Measurements from ENCODE around the gene FCRL4. TPM values are rescaled to one million over a fixed set of nuclear protein-coding genes. Genes with fewer than 3 reads are reported as not detected.

FCRL4 gene
- total and polyA plus RNA-seq, 2 donors (not counting 3 experiments of a cell fraction or from before 2014, with no cell fraction given) = not detected

DNA sequence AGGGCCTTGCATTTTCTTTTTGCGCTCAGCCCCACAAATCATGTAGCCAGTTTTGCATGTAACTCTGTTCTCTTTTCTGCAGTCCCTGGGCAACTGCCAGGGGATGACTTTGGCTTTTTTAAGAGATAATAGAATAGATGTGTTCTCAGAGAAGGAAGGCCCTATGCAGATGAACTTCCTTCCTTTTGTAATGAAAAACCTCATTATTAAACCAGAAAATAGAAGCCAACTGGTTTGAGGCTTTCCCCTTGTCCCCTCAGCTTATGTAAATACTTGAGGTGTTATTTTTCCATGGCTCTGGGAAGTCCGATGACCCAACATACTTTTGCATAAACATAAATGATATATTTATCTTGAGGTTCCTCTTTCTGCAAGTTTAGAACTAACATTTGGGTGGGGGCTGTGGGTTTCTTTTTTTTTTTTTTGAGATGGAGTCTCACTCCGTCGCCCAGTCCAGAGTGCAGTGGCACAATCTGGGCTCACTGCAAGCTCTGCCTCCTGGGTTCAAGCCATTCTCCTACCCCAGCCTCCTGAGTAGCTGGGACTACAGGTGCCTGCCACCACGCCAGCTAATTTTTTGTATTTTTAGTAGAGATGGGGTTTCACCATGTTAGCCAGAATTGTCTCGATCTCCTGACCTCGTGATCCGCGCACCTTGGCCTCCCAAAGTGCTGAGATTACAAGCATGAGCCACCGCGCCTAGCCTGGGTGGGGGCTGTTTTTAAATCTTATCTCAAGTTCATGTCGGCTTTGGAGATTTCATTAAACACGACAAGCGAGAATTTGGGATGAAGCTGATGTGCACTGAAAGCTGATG lies 31.2 kb downstream of the FCRL4 start:
- no peak overlapping the region for H3K4me2 ChIP-seq (ENCODE audit: insufficient read depth, low read length)
- FAIRE-seq (no peak), DNase-seq (ENCODE audit: low read depth, low spot score) (no peak)
- CTCF ChIA-PET = interaction anchor here (3.7 to 7.1 kb wide), 2 partner anchors 14 kb away, joined by 31 to 47 read pairs; no protein-coding TSS in a partner anchor
- H3K9ac ChIP-seq (replicated peaks; ENCODE audit: extremely low read depth, insufficient read depth, low read length) = no peak overlapping the region
- no peak overlapping the region for H3K27ac ChIP-seq (ENCODE audit: insufficient read depth, low read depth, low read length)
- dilution Hi-C loops (cut with MboI; ENCODE audit: extremely low pct_ligation_motif_present, low sequenced_read_pairs) (no loop called here), intact Hi-C loops (cut with micrococcal nuclease) (no loop called here)
- H2AFZ ChIP-seq (ENCODE audit: low read depth, low read length) = no peak overlapping the region
- H3K9me1 ChIP-seq (replicated peaks; ENCODE audit: control insufficient read depth, extremely low read depth, insufficient read depth, low read length) = no peaks in the 10 kb centered on the region
- no peaks in the 10 kb centered on the region for H3K9me3 ChIP-seq (replicated peaks; ENCODE audit: control insufficient read depth, insufficient read depth, low read length)
- no peaks in the 10 kb centered on the region for H4K20me1 ChIP-seq (replicated peaks; ENCODE audit: control insufficient read depth, extremely low read depth, insufficient read depth, low read length)
- H3K4me1 ChIP-seq (ENCODE audit: control insufficient read depth, extremely low read depth, insufficient read depth, low read length) = no peaks in the 10 kb centered on the region
- no peaks in the 10 kb centered on the region for H3K79me2 ChIP-seq (ENCODE audit: control insufficient read depth, insufficient read depth, low read length)
- TF ChIP-seq POLR2AphosphoS5 (IDR thresholded peaks at IDR 0.05; ENCODE audit: insufficient read depth, low read depth, low read length) (no peak), MYC (IDR thresholded peaks at IDR 0.05; ENCODE audit: low read depth, low read length) (no peak), POLR2A (IDR thresholded peaks at IDR 0.05; ENCODE audit: low read depth, low read length) (no peak), FOS (IDR thresholded peaks at IDR 0.05; ENCODE audit: borderline replicate concordance, insufficient read depth, low read length) (no peak), GATA2 (IDR thresholded peaks at IDR 0.05; ENCODE audit: insufficient read depth, insufficient read length, low read depth, low read length) (no peak)
- TF ChIP-seq, protein P1, sequence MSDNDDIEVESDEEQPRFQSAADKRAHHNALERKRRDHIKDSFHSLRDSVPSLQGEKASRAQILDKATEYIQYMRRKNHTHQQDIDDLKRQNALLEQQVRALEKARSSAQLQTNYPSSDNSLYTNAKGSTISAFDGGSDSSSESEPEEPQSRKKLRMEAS (IDR thresholded peaks at IDR 0.05; ENCODE audit: insufficient read depth, insufficient read length) = no peak
- no peaks in the 10 kb centered on the region for H3K36me3 ChIP-seq (ENCODE audit: control insufficient read depth in 2 of 2, extremely low read depth in 1 of 2, insufficient read depth in 2 of 2, low read length in 2 of 2)
- no peak overlapping the region for H3K4me3 ChIP-seq (replicated peaks in 1 of 3; ENCODE audit: insufficient read depth in 1 of 3, low read depth in 1 of 3, low read length in 3 of 3)
- POLR2A ChIA-PET = no interaction called here
- H3K27me3 ChIP-seq (ENCODE audit: control insufficient read depth in 2 of 2, insufficient read depth in 2 of 2, low read length in 2 of 2) = peaks cover 0 to under 1% of the 10 kb centered on the region in 2 experiments
- no TSS peak for BruUV-seq (replicated peaks)

- dilution Hi-C loops (cut with MboI; ENCODE audit: extremely low pct_ligation_motif_present, low sequenced_read_pairs) = no loop called here
Observed at GRCh38 chr1:157562515-157562914, 35.4 kb downstream of the FCRL4 start.

More at GRCh38 chr1:157562515-157562914, 35.4 kb downstream of the FCRL4 start:
- TF ChIP-seq EZH2 (IDR thresholded peaks at IDR 0.05; ENCODE audit: borderline replicate concordance, low read depth, low read length, severe bottlenecking) = no peak
- no peak for TF ChIP-seq CTCF (IDR thresholded peaks at IDR 0.05; ENCODE audit: extremely low read depth in 1 of 2, insufficient read depth in 1 of 2, low read depth in 1 of 2, low read length in 2 of 2)
- TF ChIP-seq POLR2A (IDR thresholded peaks at IDR 0.05; ENCODE audit: low read depth, low read length) = no peak
- TF ChIP-seq, protein P1 (IDR thresholded peaks at IDR 0.05; ENCODE audit: insufficient read depth, insufficient read length) = no peak
- no peak for TF ChIP-seq MYC (IDR thresholded peaks at IDR 0.05; ENCODE audit: low read depth, low read length)
- no peak for TF ChIP-seq FOS (IDR thresholded peaks at IDR 0.05; ENCODE audit: borderline replicate concordance, insufficient read depth, low read length)
- TF ChIP-seq POLR2AphosphoS5 (IDR thresholded peaks at IDR 0.05; ENCODE audit: insufficient read depth, low read depth, low read length) = no peak
- Histone ChIP-seq H3K4me2 (ENCODE audit: insufficient read depth, low read length) (no peak overlapping the region), H3K27ac (ENCODE audit: insufficient read depth, low read depth, low read length) (no peak overlapping the region), H3K27me3 (ENCODE audit: control insufficient read depth in 2 of 2, insufficient read depth in 2 of 2, low read length in 2 of 2) (peaks cover 0 to 2% of the 10 kb centered on the region in 2 experiments), H3K36me3 (ENCODE audit: control insufficient read depth in 2 of 2, extremely low read depth in 1 of 2, insufficient read depth in 2 of 2, low read length in 2 of 2) (no peaks in the 10 kb centered on the region), H3K4me3 (replicated peaks in 1 of 3; ENCODE audit: insufficient read depth in 1 of 3, low read depth in 1 of 3, low read length in 3 of 3) (no peak overlapping the region), H2AFZ (ENCODE audit: low read depth, low read length) (no peak overlapping the region), H3K9me3 (replicated peaks; ENCODE audit: control insufficient read depth, insufficient read depth, low read length) (no peaks in the 10 kb centered on the region), H4K20me1 (replicated peaks; ENCODE audit: control insufficient read depth, extremely low read depth, insufficient read depth, low read length) (no peaks in the 10 kb centered on the region), H3K9me1 (replicated peaks; ENCODE audit: control insufficient read depth, extremely low read depth, insufficient read depth, low read length) (no peaks in the 10 kb centered on the region), H3K9ac (replicated peaks; ENCODE audit: extremely low read depth, insufficient read depth, low read length) (no peak overlapping the region), H3K4me1 (ENCODE audit: control insufficient read depth, extremely low read depth, insufficient read depth, low read length) (no peaks in the 10 kb centered on the region), H3K79me2 (ENCODE audit: control insufficient read depth, insufficient read depth, low read length) (no peaks in the 10 kb centered on the region)
- POLR2A ChIA-PET = no interaction called here
- no TSS peak for BruUV-seq (replicated peaks)
- CTCF ChIA-PET = interaction anchor here (0.6 to 7.1 kb wide), 2 partner anchors 16 to 18 kb away, joined by 3 to 47 read pairs; no protein-coding TSS in a partner anchor
- DNase-seq (ENCODE audit: low read depth, low spot score) = no peak
- intact Hi-C loops (cut with micrococcal nuclease) = no loop called here
- no peak for FAIRE-seq
